Stomach (tissue), 4 donors: Measurements from ENCODE around the gene FAM83B.

Experiments used
- CTCF ChIP-seq, 7 experiments: fragments of 450-650 bp in 4 of 7; fragments of 200-600 bp in 3 of 7; sonication (generic) in 3 of 7; IDR thresholded peaks; one replicate each; pipeline ENCODE4 v1.5.1; 2016 to 2019; ENCODE audit warnings: antibody characterized with exemption in 7 of 7, control low read depth in 2 of 7, mild to moderate bottlenecking in 1 of 7
- EP300 ChIP-seq: sonication (generic); formaldehyde crosslinking; IDR thresholded peaks from one replicate; pipeline ENCODE4 v1.6.1; 2017; ENCODE audit warnings: antibody characterized with exemption
- POLR2A ChIP-seq, 4 donors: fragments of 450-650 bp; IDR thresholded peaks; one replicate each; pipeline ENCODE4 v1.6.1; 2016; ENCODE audit warnings: antibody characterized with exemption in 4 of 4, control low read depth in 2 of 4, mild to moderate bottlenecking in 1 of 4, moderate library complexity in 1 of 4
- POLR2AphosphoS5 ChIP-seq, 3 donors: sonication (generic); formaldehyde crosslinking; IDR thresholded peaks; one replicate each; pipeline ENCODE4 v1.6.1; 2016; ENCODE audit warnings: antibody characterized with exemption in 3 of 3

- TF ChIP-seq CTCF (IDR thresholded peaks at IDR 0.05) (no peak), POLR2AphosphoS5 (IDR thresholded peaks at IDR 0.05) (no peak), POLR2A (IDR thresholded peaks at IDR 0.05) (no peak), EP300 (no peak)
Observed at GRCh38 chr6:54802775-54803634, 43.6 kb upstream of the FAM83B start.
